GM21367 (cell line): ENCODE measurements around the gene GOSR1.
"Not testable (repeated sequence)": the region's sequence is repeated elsewhere in the genome, so short reads cannot be mapped to it uniquely, and the experiment has no call there.

Source experiments
- ATAC-seq: cut with Tn5 transposase; IDR thresholded peaks from one replicate; pipeline ENCODE4 v1.9.1; 2021; ENCODE audit not compliant: unreplicated experiment

GOSR1 gene

GRCh38 chr17:30503558-30503957, 26.4 kb downstream of the GOSR1 start:
- no peak for ATAC-seq

GRCh38 chr17:30505868-30506417, 28.7 kb downstream of the GOSR1 start:
- ATAC-seq = no peak

- no peak for ATAC-seq
These were observed 29.3 kb downstream of the GOSR1 start for GRCh38 chr17:30506481-30506880.

- no peak for ATAC-seq
These were observed 36.1 kb downstream of the GOSR1 start for GRCh38 chr17:30513346-30513745.

- ATAC-seq = no peak
These were observed 37.8 kb downstream of the GOSR1 start for GRCh38 chr17:30514895-30515596.

- no peak for ATAC-seq
These were observed 40.6 kb downstream of the GOSR1 start for GRCh38 chr17:30517786-30518185.

- no peak for ATAC-seq
These were observed 42.0 kb downstream of the GOSR1 start for GRCh38 chr17:30519166-30519565.

- ATAC-seq = no peak
These were observed 42.5 kb downstream of the GOSR1 start for GRCh38 chr17:30519707-30520106.

- ATAC-seq = no peak
These were observed 43.2 kb downstream of the GOSR1 start for GRCh38 chr17:30520436-30520835.

GRCh38 chr17:30520882-30521281, 43.7 kb downstream of the GOSR1 start:
- ATAC-seq = no peak

GRCh38 chr17:30521766-30522165, 44.6 kb downstream of the GOSR1 start:
- no peak for ATAC-seq

- not testable (repeated sequence) for ATAC-seq
These were observed 46.0 kb downstream of the GOSR1 start for GRCh38 chr17:30523236-30523635.

GRCh38 chr17:30524847-30525246, 47.6 kb downstream of the GOSR1 start:
- no peak for ATAC-seq

- no peak for ATAC-seq
These were observed 49.2 kb downstream of the GOSR1 start for GRCh38 chr17:30526401-30526800.

GRCh38 chr17:30528701-30529100, 51.5 kb downstream of the GOSR1 start:
- not testable (repeated sequence) for ATAC-seq

GRCh38 chr17:30530346-30531025, 53.3 kb downstream of the GOSR1 start:
- ATAC-seq = no peak

GRCh38 chr17:30532871-30533270, 55.7 kb downstream of the GOSR1 start:
- no peak for ATAC-seq

- ATAC-seq = no peak
These were observed 57.1 kb downstream of the GOSR1 start for GRCh38 chr17:30534298-30534697.

- no peak for ATAC-seq
These were observed 58.0 kb downstream of the GOSR1 start for GRCh38 chr17:30534938-30535921.

GRCh38 chr17:30536846-30537245, 59.6 kb downstream of the GOSR1 start:
- not testable (repeated sequence) for ATAC-seq

GRCh38 chr17:30537667-30538066, 60.5 kb downstream of the GOSR1 start:
- not testable (repeated sequence) for ATAC-seq
